A549 treated with DMSO at 1 μM for 4 hours (cell line): Measurements from ENCODE around the gene CMC4. TPM values are rescaled to one million over a fixed set of nuclear protein-coding genes. Genes with fewer than 3 reads are reported as not detected.

Experiments
- total RNA-seq: library from RNA; stranded (reverse); fragments of 200-300 nt; extraction: Qiagen RNA extraction; gene quantifications from 5 replicates; pipeline ENCODE4 v1.2.3, GENCODE V29; 2022; ENCODE audit warnings: low read depth

Gene CMC4, protein sequence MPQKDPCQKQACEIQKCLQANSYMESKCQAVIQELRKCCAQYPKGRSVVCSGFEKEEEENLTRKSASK
- total RNA-seq: 14.3 to 15.9 TPM (median 14.9 TPM) in 5 replicates

GRCh38 chrX:155070975-155071693 is at the start of gene CMC4, which contains the start of the genes BRCC3 and MTCP1:
CMC4 (minus strand) TSS chrX:155071136; CDS start chrX:155064023, 7,113 bp downstream.
BRCC3 (plus strand) TSS chrX:155071508; CDS start chrX:155071528, 20 bp downstream.
MTCP1 (minus strand) TSS chrX:155071136; CDS start chrX:155066010, 5,126 bp downstream.

DNA sequence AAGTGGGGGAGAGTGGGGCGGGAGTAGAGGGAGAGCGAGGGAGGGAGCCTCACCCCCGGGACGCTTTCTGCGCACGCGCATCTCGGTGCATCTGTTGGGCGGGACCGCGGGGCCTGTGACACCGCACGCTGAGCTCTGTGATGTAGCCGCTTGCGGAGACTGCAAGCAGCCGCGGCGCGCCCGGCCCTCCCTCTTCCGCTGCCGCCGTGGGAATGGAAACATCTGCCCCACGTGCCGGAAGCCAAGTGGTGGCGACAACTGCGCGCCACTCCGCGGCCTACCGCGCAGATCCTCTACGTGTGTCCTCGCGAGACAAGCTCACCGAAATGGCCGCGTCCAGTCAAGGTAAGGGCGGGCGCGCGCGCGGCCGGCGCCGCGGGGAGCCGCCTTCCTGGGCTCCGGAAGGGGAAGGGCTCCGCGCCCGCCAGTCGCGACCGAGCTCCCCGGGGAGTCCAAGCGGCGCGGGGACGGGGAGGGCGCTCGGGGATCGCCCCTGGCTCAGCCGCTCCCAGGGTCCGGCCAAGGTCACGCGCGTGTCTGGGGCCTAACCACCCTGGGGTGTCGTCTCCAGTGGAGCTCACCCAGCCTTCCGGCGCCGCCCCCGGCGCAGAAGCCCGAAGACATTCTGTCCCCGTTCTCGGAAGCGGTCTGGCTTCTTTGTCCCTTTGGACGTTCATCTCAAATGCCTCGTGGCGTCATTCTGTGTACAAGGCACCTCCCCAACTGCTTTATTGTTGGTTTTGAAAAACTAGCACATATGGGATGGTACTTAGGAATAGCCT is 44.0 kb downstream of the CMC4 start, which contains the start of gene FUNDC2:
Gene FUNDC2, plus strand, starts transcription at position 118 of the 782 bp plus-strand sequence. Its CDS starts 95 bp downstream, at position 213.

GRCh38 chrX:155022585-155022984 is 48.4 kb downstream of the CMC4 start, which contains the start of gene F8:
F8 (minus strand) TSS chrX:155022723; CDS start chrX:155022552, 171 bp downstream.

Other genes starting within 250 kb of the CMC4 start
- gene SMIM9, start 236.5 kb downstream of the CMC4 start, total RNA-seq: not detected in 5 replicates
- 57.7 to 95.5 TPM (median 81.7 TPM) in 5 replicates for gene F8A1, start 184.8 kb downstream of the CMC4 start, total RNA-seq
- gene F8, start 48.4 kb downstream of the CMC4 start, total RNA-seq: 3.8 to 5.5 TPM (median 4.3 TPM) in 5 replicates
- 94.6 to 115 TPM (median 111 TPM) in 5 replicates for gene FUNDC2, start 44.3 kb downstream of the CMC4 start, total RNA-seq
- 13.9 to 24.5 TPM (median 22.5 TPM) in 5 replicates for gene MTCP1, start within 50 bp of the CMC4 start, total RNA-seq
- gene BRCC3, start 372 bp upstream of the CMC4 start, total RNA-seq: 25.0 to 30.4 TPM (median 28.6 TPM) in 5 replicates
- gene VBP1, start 145.3 kb upstream of the CMC4 start, total RNA-seq: 50.8 to 61.3 TPM (median 53.3 TPM) in 5 replicates
- gene RAB39B, start 193.4 kb upstream of the CMC4 start, total RNA-seq: 0.66 to 0.85 TPM (median 0.85 TPM) in 5 replicates